IMR-90 (cell line): Measurements from ENCODE around the gene MAPKAP1. TPM values are rescaled to one million over a fixed set of nuclear protein-coding genes. Genes with fewer than 3 reads are reported as not detected.
A peak's percentile ranks its signal among the peaks of the same experiment; 100 is the strongest.

Experiments
- ATAC-seq: fragments of 200-7000 bp; cut with Tn5 transposase; 2 replicates; pipeline ENCODE4 v1.9.1; 2020; ENCODE audit warnings: low read depth, mild to moderate bottlenecking, moderate library complexity
- BruUV-seq: library from RNA; stranded (reverse); fragments of 400-500 nt; replicated peaks from 2 replicates; lab custom pipeline; 2021; lab: Mats Ljungman, UMichigan
- CTCF ChIA-PET: fragments of 300-600 bp; formaldehyde crosslinking; extraction: SDS; loops from one replicate; lab custom pipeline; 2021; ENCODE audit warnings: antibody characterized with exemption; lab: Yijun Ruan, JAX
- POLR2A ChIA-PET: fragments of 300-600 bp; sonication (Branson Sonifier 250); formaldehyde crosslinking; loops from one replicate; lab custom pipeline; 2022; ENCODE audit warnings: antibody characterized with exemption; ENCODE audit not compliant: unreplicated experiment; lab: Charles Lee
- DNase-seq: peaks from one replicate; pipeline ENCODE4 v3.0.0; 2013
- H2AFZ ChIP-seq: replicated peaks from 2 replicates; pipeline ENCODE3; 2013; ENCODE audit warnings: low read length, mild to moderate bottlenecking; ENCODE audit not compliant: poor library complexity
- H2AK5ac ChIP-seq: 2 replicates; pipeline ENCODE4 v1.6.1; 2013; ENCODE audit warnings: low read depth, low read length, inconsistent platforms
- H2AK9ac ChIP-seq: replicated peaks from 2 replicates; pipeline ENCODE3; 2013; ENCODE audit warnings: mild to moderate bottlenecking, low read depth, low read length, moderate library complexity; ENCODE audit not compliant: poor library complexity
- H2BK120ac ChIP-seq: 2 replicates; pipeline ENCODE4 v1.6.1; 2013; ENCODE audit warnings: low read depth, low read length, inconsistent platforms
- H2BK15ac ChIP-seq: 3 replicates; pipeline ENCODE4 v1.6.1; 2013; ENCODE audit warnings: low read depth, low read length, inconsistent platforms
- H2BK20ac ChIP-seq: 2 replicates; pipeline ENCODE4 v1.6.1; 2013; ENCODE audit warnings: low read depth, mild to moderate bottlenecking, inconsistent platforms, low read length, moderate library complexity
- H2BK5ac ChIP-seq: 2 replicates; pipeline ENCODE4 v1.6.1; 2013; ENCODE audit warnings: mild to moderate bottlenecking, low read depth, low read length, inconsistent platforms; ENCODE audit not compliant: poor library complexity, severe bottlenecking
- H3K14ac ChIP-seq: replicated peaks from 2 replicates; pipeline ENCODE4 v1.6.1; 2013; ENCODE audit warnings: low read depth, low read length, inconsistent platforms
- H3K18ac ChIP-seq: 2 replicates; pipeline ENCODE4 v1.6.1; 2013; ENCODE audit warnings: low read depth, low read length, control low read depth
- H3K23ac ChIP-seq: 2 replicates; pipeline ENCODE4 v1.6.1; 2013; ENCODE audit warnings: low read depth, low read length, inconsistent platforms
- H3K27ac ChIP-seq: 2 replicates; pipeline ENCODE4 v1.5.1; 2013; ENCODE audit warnings: mild to moderate bottlenecking, control low read depth, low read length; ENCODE audit not compliant: insufficient read depth
- H3K27me3 ChIP-seq: 2 replicates; pipeline ENCODE4 v1.6.1; 2013; ENCODE audit warnings: low read length; ENCODE audit not compliant: control insufficient read depth, insufficient read depth
- H3K36me3 ChIP-seq: 2 replicates; pipeline ENCODE4 v1.6.1; 2013; ENCODE audit warnings: low read length, mixed read lengths; ENCODE audit not compliant: control insufficient read depth, insufficient read depth
- H3K4ac ChIP-seq: 2 replicates; pipeline ENCODE4 v1.6.1; 2013; ENCODE audit warnings: low read depth, low read length, inconsistent platforms
- H3K4me1 ChIP-seq: 2 replicates; pipeline ENCODE4 v1.6.1; 2013; ENCODE audit warnings: low read length, mixed read lengths; ENCODE audit not compliant: control insufficient read depth, insufficient read depth
- H3K4me2 ChIP-seq: 2 replicates; pipeline ENCODE4 v1.6.1; 2013; ENCODE audit warnings: low read depth, mild to moderate bottlenecking, control low read depth, low read length, moderate library complexity
- H3K4me3 ChIP-seq: 2 replicates; pipeline ENCODE4 v1.5.1; 2013; ENCODE audit warnings: low read depth, mild to moderate bottlenecking, control low read depth, low read length, moderate library complexity; ENCODE audit not compliant: insufficient read depth
- H3K56ac ChIP-seq: 2 replicates; pipeline ENCODE4 v1.6.1; 2013; ENCODE audit warnings: low read length, inconsistent platforms; ENCODE audit not compliant: insufficient read depth; ENCODE audit errors: extremely low read depth
- H3K79me1 ChIP-seq, 2 experiments: 2 replicates each; pipeline ENCODE4 v1.6.1; 2013; ENCODE audit warnings: low read length in 2 of 2, inconsistent platforms in 1 of 2, low read depth in 1 of 2
- H3K9ac ChIP-seq: 2 replicates; pipeline ENCODE4 v1.6.1; 2013; ENCODE audit warnings: low read depth, low read length, control low read depth
- H3K9me1 ChIP-seq: 2 replicates; pipeline ENCODE4 v1.6.1; 2013; ENCODE audit warnings: low read length, inconsistent platforms; ENCODE audit not compliant: insufficient read depth
- H3K9me3 ChIP-seq: 2 replicates; pipeline ENCODE4 v1.6.1; 2013; ENCODE audit warnings: low read length; ENCODE audit not compliant: control insufficient read depth, insufficient read depth
- H4K20me1 ChIP-seq: 2 replicates; pipeline ENCODE4 v1.6.1; 2013; ENCODE audit warnings: low read length, inconsistent platforms; ENCODE audit not compliant: insufficient read depth
- H4K5ac ChIP-seq: 2 replicates; pipeline ENCODE4 v1.6.1; 2013; ENCODE audit warnings: mild to moderate bottlenecking, low read depth, low read length, control low read depth
- H4K8ac ChIP-seq, 2 experiments: 2 replicates each; pipeline ENCODE4 v1.6.1; 2013; ENCODE audit warnings: low read depth in 2 of 2, low read length in 2 of 2, control low read depth in 1 of 2, inconsistent platforms in 1 of 2
- H4K91ac ChIP-seq: 2 replicates; pipeline ENCODE4 v1.6.1; 2013; ENCODE audit warnings: low read depth, low read length, inconsistent platforms; ENCODE audit not compliant: insufficient read depth
- CEBPB ChIP-seq: IDR thresholded peaks from 2 replicates; pipeline ENCODE4 v1.6.1; 2012; ENCODE audit warnings: low read depth, low read length, improper control_type of control experiment
- MAFK ChIP-seq: IDR thresholded peaks from 2 replicates; pipeline ENCODE4 v1.6.1; 2012; ENCODE audit warnings: low read depth, low read length, improper control_type of control experiment
- RAD21 ChIP-seq: IDR thresholded peaks from 2 replicates; pipeline ENCODE4 v1.6.1; 2012; ENCODE audit warnings: low read length, improper control_type of control experiment
- WGBS, 2 experiments: methylation state at CpG; one replicate each; pipeline versions ENCODE4 v1.1.5 to v1.1.7; 2013; ENCODE audit warnings: missing lambda C conversion rate in 2 of 2; ENCODE audit not compliant: insufficient read length in 1 of 2; ENCODE audit errors: extremely low coverage in 2 of 2; 5-methylcytosine and 5-hydroxymethylcytosine counted together
- dilution Hi-C: fragments of 300-500 bp; cut with HindIII; formaldehyde crosslinking; loops from one replicate; pipeline ENCODE4 v1.14.3; 2018; ENCODE audit warnings: low sequenced_read_pairs; ENCODE audit not compliant: unreplicated experiment
- in situ Hi-C: fragments of 300-500 bp; cut with MboI; formaldehyde crosslinking; loops from 3 replicates; pipeline ENCODE4 v1.14.3; 2019; ENCODE audit warnings: low sequenced_read_pairs, inconsistent platforms, mixed read lengths
- intact Hi-C: fragments of 100-400 bp; cut with micrococcal nuclease; formaldehyde crosslinking; loops from 2 replicates; pipeline ENCODE4 v1.10.0; 2022
- polyA plus RNA-seq, 3 experiments: library from polyadenylated mRNA; depleted of rRNA; stranded (reverse); fragments of >200 nt; gene quantifications; 2 replicates each; pipeline ENCODE4 v1.2.3, GENCODE V29; 2012; ENCODE audit warnings: low replicate concordance in 1 of 3
- total RNA-seq: library from RNA; depleted of rRNA; stranded (reverse); fragments of >200 nt; gene quantifications from 2 replicates; pipeline ENCODE4 v1.2.3, GENCODE V29; 2012

MAPKAP1 gene
- total and polyA plus RNA-seq, 2 of the 4 experiments (the other 2 are of a cell fraction): 87.2 to 158 TPM

- no peak overlapping the region for H3K4ac ChIP-seq
- ATAC-seq: no peak
Observed at GRCh38 chr9:125431012-125431305, 276.0 kb downstream of the MAPKAP1 start.

More at GRCh38 chr9:125431012-125431305, 276.0 kb downstream of the MAPKAP1 start:
- Histone ChIP-seq H2BK120ac (no peak overlapping the region), H4K91ac (no peak overlapping the region), H3K4me2 (no peak overlapping the region), H4K5ac (no peak overlapping the region), H3K4me1 (no peaks in the 10 kb centered on the region), H3K56ac (no peak overlapping the region), H3K9me1 (no peaks in the 10 kb centered on the region; the same call in 1 of the 2 replicates), H3K18ac (no peak overlapping the region), H2AK9ac (peak overlapping the region; percentile 5), H2BK5ac (no peak overlapping the region), H2BK20ac (no peak overlapping the region), H3K27ac (no peak overlapping the region), H2AK5ac (no peak overlapping the region), H4K8ac (no peak overlapping the region), H3K23ac (no peak overlapping the region), H3K27me3 (no peaks in the 10 kb centered on the region), H3K79me1 (no peaks in the 10 kb centered on the region), H2BK15ac (no peak overlapping the region), H4K20me1 (no peaks in the 10 kb centered on the region), H3K9me3 (no peaks in the 10 kb centered on the region), H3K36me3 (no peaks in the 10 kb centered on the region), H3K4me3 (no peak overlapping the region), H2AFZ (no peak overlapping the region), H3K14ac (no peak overlapping the region), H3K9ac (no peak overlapping the region)
- no TSS peak for BruUV-seq
- TF ChIP-seq CEBPB: no peak
- no peak for TF ChIP-seq MAFK
- no peak for TF ChIP-seq RAD21
- intact Hi-C loops: no loop called here
- in situ Hi-C loops: no loop called here
- POLR2A ChIA-PET: no interaction called here
- no peak for DNase-seq
- no CpG with 5 or more reads among the region's 3 CpGs for WGBS, 2 experiments
- dilution Hi-C loops: no loop called here
- CTCF ChIA-PET: no interaction called here
